ENCODE results near the gene TP53I11. TPM values are rescaled to one million over a fixed set of nuclear protein-coding genes. Genes with fewer than 3 reads are reported as not detected.

TP53I11 gene
- total RNA-seq, 1 experiment from 2014 or later, result 94.2 TPM

DNA sequence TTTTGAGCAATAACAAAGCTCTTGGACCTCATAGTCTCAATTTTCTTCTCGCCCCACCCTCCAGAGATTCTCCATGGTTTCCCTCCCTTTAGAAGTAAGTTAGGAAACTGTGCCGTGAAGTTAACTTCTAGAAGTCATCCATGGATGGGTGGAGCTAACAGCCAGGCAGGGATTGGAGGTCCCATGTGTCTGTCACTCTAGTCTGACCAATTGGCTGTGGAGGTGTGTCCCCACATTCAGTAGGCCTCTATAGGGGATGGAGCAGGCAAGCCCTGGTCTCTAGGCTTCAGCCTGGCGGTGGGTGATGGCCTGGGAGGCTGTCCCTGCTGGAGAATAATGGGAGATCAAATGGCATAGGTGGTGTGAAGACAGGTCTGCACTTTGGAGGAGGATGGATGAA is 50.7 kb downstream of the TP53I11 start:
- Mint-ChIP-seq H3K4me3 (no peak overlapping the region), H3K9me3 (peaks cover 10 to 13% of the 10 kb centered on the region in 2 experiments; a peak in 3 of 5 replicates), H3K27ac (no peak overlapping the region; a peak in 1 of 7 replicates), H3K4me1 (peaks cover 14 to 20% of the 10 kb centered on the region in 2 experiments), H3K27me3 (ENCODE audit: low read depth) (peaks cover 2% of the 10 kb centered on the region; the same call in 1 of the 2 replicates), H3K36me3 (ENCODE audit: insufficient read depth in 1 of 3, low read depth in 3 of 3) (peaks cover 7 to 11% (median 8%) of the 10 kb centered on the region in 3 experiments; a peak in 4 of 7 replicates)
- no peak overlapping the region for H3K14ac ChIP-seq (ENCODE audit: insufficient read depth, low read length)
- no peak overlapping the region for H2BK20ac ChIP-seq (ENCODE audit: low read depth, low read length, poor library complexity, severe bottlenecking)
- no peak overlapping the region for H4K5ac ChIP-seq (ENCODE audit: insufficient read length, low read depth, low read length)
- no peaks in the 10 kb centered on the region for H3K4me1 ChIP-seq (ENCODE audit: insufficient read depth, low read length)
- no peak overlapping the region for H3K9ac ChIP-seq (ENCODE audit: extremely low read depth, insufficient read length, low read length)
- H2BK5ac ChIP-seq (ENCODE audit: insufficient read length, low read length), result no peak overlapping the region
- H3K27me3 ChIP-seq (ENCODE audit: insufficient read depth, low read length), result no peaks in the 10 kb centered on the region
- no peaks in the 10 kb centered on the region for H3K79me1 ChIP-seq (ENCODE audit: insufficient read depth, low read depth, low read length, poor library complexity, severe bottlenecking)
- no peaks in the 10 kb centered on the region for H4K20me1 ChIP-seq (ENCODE audit: control insufficient read depth, insufficient read depth, insufficient read length)
- H4K8ac ChIP-seq (replicated peaks; ENCODE audit: insufficient read length, low read depth, low read length), result no peak overlapping the region
- H3K9me3 ChIP-seq (ENCODE audit: control insufficient read depth, low read depth, low read length), result no peaks in the 10 kb centered on the region
- H3K79me2 ChIP-seq (ENCODE audit: insufficient read depth, low read length), result no peaks in the 10 kb centered on the region
- TF ChIP-seq, protein P1, sequence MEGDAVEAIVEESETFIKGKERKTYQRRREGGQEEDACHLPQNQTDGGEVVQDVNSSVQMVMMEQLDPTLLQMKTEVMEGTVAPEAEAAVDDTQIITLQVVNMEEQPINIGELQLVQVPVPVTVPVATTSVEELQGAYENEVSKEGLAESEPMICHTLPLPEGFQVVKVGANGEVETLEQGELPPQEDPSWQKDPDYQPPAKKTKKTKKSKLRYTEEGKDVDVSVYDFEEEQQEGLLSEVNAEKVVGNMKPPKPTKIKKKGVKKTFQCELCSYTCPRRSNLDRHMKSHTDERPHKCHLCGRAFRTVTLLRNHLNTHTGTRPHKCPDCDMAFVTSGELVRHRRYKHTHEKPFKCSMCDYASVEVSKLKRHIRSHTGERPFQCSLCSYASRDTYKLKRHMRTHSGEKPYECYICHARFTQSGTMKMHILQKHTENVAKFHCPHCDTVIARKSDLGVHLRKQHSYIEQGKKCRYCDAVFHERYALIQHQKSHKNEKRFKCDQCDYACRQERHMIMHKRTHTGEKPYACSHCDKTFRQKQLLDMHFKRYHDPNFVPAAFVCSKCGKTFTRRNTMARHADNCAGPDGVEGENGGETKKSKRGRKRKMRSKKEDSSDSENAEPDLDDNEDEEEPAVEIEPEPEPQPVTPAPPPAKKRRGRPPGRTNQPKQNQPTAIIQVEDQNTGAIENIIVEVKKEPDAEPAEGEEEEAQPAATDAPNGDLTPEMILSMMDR (conservative IDR thresholded peaks at IDR 0.05), result no peak
- H3K56ac ChIP-seq (ENCODE audit: insufficient read length, low read depth, low read length), result no peak overlapping the region
- no peak overlapping the region for H3K23ac ChIP-seq (ENCODE audit: insufficient read length, low read depth, low read length)
- no peak overlapping the region for H3K4me2 ChIP-seq (ENCODE audit: insufficient read depth, insufficient read length, low read length)
- no peak overlapping the region for H2BK120ac ChIP-seq (ENCODE audit: low read depth, low read length, poor library complexity, severe bottlenecking)
- no peaks in the 10 kb centered on the region for H3K23me2 ChIP-seq (ENCODE audit: insufficient read length, low read depth, low read length, poor library complexity, severe bottlenecking)
- H3K4ac ChIP-seq (ENCODE audit: low read depth, low read length), result no peak overlapping the region
- H3K27ac ChIP-seq (ENCODE audit: insufficient read length, low read depth, low read length), result no peak overlapping the region
- H2AFZ ChIP-seq (ENCODE audit: low read length), result no peak overlapping the region
- no peak overlapping the region for H3K18ac ChIP-seq (ENCODE audit: insufficient read length, low read depth, low read length)
- H2BK15ac ChIP-seq (ENCODE audit: low read depth, low read length), result no peak overlapping the region
- H2BK12ac ChIP-seq (ENCODE audit: insufficient read length, low read depth, low read length), result no peak overlapping the region
- no CpG with 5 or more reads among the region's 3 CpGs for WGBS (ENCODE audit: extremely low coverage, insufficient read length, low lambda C conversion rate)
- H2AK5ac ChIP-seq (ENCODE audit: insufficient read length, low read length), result no peak overlapping the region
- peak; percentile 83 for DNase-seq
- no peak overlapping the region for H3T11ph ChIP-seq (ENCODE audit: low read length)
- no peak overlapping the region for H4K91ac ChIP-seq (ENCODE audit: insufficient read length, low read depth, low read length)
